ENCODE measurements around the gene CLIC4. TPM values are rescaled to one million over a fixed set of nuclear protein-coding genes. Genes with fewer than 3 reads are reported as not detected.

Gene CLIC4
- total and polyA plus RNA-seq, 2 experiments from 2014 or later: 92.5 to 308 TPM

DNA sequence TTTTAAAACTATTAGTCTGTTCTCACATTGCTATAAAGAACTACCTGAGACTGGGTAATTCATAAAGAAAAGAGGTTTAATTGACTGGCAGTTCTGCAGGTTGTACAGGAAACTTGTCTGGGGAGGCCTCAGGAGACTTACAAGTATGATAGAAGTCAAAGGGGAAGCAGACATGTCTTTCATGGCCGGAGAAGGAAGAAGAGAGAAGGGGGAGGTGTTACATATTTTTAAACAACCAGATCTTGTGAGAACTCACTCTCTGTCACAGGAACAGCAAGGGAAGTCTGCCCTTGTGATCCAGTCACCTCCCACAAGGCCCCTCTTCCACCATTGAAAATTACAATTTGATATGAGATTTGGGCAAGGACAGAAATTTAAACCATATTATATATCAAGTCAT lies 55.9 kb downstream of the CLIC4 start:
- Histone ChIP-seq H3K79me2 (replicated peaks; ENCODE audit: insufficient read depth) (peaks cover 69% of the 10 kb centered on the region), H3K27me3 (ENCODE audit: insufficient read depth) (no peaks in the 10 kb centered on the region), H2AFZ (no peak overlapping the region), H3F3A (replicated peaks; ENCODE audit: low read depth) (no peaks in the 10 kb centered on the region), H3K27ac (ENCODE audit: low read depth) (peak overlapping the region; percentile 34; the same call in 1 of the 2 replicates), H3K36me3 (ENCODE audit: insufficient read depth) (peaks cover 13% of the 10 kb centered on the region), H3K4me2 (no peak overlapping the region), H4K20me1 (replicated peaks; ENCODE audit: insufficient read depth) (peaks cover 13% of the 10 kb centered on the region; the same call in 1 of the 2 replicates), H3K4me3 (no peak overlapping the region), H3K4me1 (ENCODE audit: insufficient read depth) (peaks cover 8% of the 10 kb centered on the region; the same call in 1 of the 2 replicates), H3K9me2 (ENCODE audit: insufficient read depth) (no peaks in the 10 kb centered on the region)
- Mint-ChIP-seq H3K4me3 (no peak overlapping the region), H3K27ac (no peak overlapping the region), H3K4me1 (peaks cover 4% of the 10 kb centered on the region; the same call in 2 of the 3 replicates), H3K36me3 (ENCODE audit: low read depth) (peaks cover 55% of the 10 kb centered on the region), H3K27me3 (ENCODE audit: insufficient read depth, low read depth, poor library complexity) (peaks cover 7% of the 10 kb centered on the region), H3K9me3 (peaks cover 17% of the 10 kb centered on the region)
- no peak for TF ChIP-seq STAT1 (IDR thresholded peaks at IDR 0.05; ENCODE audit: unreplicated experiment)
- no peak for TF ChIP-seq CREB1 (CRISPR knock-in tag; IDR thresholded peaks at IDR 0.05; ENCODE audit: low read depth)
- ATAC-seq (no peak), DNase-seq (ENCODE audit: low spot score) (no peak)

DNA sequence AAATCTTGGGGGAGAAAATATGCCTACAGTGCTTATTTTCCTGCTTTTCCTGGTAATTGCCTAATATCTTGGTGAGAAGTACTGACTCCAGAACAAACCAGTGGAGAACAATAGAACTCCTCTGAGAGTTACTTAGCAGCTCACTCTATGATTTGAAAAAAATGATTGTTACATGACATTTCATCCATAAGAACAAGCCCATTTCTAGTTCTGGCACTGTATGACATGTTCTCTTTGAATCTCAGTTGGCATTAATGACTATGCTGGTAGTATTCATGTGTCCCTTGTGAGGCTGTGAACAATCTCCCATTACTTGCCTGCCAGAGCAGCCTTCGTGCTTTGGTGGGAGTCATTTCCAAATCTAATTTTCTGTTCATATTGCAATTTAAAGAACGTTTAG lies 58.0 kb downstream of the CLIC4 start:
- ATAC-seq (no peak), DNase-seq (ENCODE audit: low spot score) (no peak)
- peaks cover 44% of the 10 kb centered on the region for H3K36me3 Mint-ChIP-seq (ENCODE audit: low read depth)
- no peak overlapping the region for H3K4me2 ChIP-seq
- no peak overlapping the region for H3K27ac ChIP-seq (ENCODE audit: low read depth)
- peaks cover 5% of the 10 kb centered on the region for H3K9me3 Mint-ChIP-seq
- peaks cover 17% of the 10 kb centered on the region; the same call in 1 of the 2 replicates for H4K20me1 ChIP-seq (replicated peaks; ENCODE audit: insufficient read depth)
- no peaks in the 10 kb centered on the region for H3K27me3 ChIP-seq (ENCODE audit: insufficient read depth)
- no peak overlapping the region for H3K4me3 Mint-ChIP-seq
- peaks cover 73% of the 10 kb centered on the region for H3K79me2 ChIP-seq (replicated peaks; ENCODE audit: insufficient read depth)
- H3K4me3 ChIP-seq: no peak overlapping the region
- H3K27me3 Mint-ChIP-seq (ENCODE audit: insufficient read depth, low read depth, poor library complexity): peaks cover 7% of the 10 kb centered on the region
- peaks cover 2% of the 10 kb centered on the region for H3K36me3 ChIP-seq (ENCODE audit: insufficient read depth)
- no peaks in the 10 kb centered on the region for H3F3A ChIP-seq (replicated peaks; ENCODE audit: low read depth)
- peaks cover 7% of the 10 kb centered on the region; the same call in 2 of the 3 replicates for H3K4me1 Mint-ChIP-seq
- H2AFZ ChIP-seq: no peak overlapping the region
- H3K4me1 ChIP-seq (ENCODE audit: insufficient read depth): peaks cover 8% of the 10 kb centered on the region; the same call in 1 of the 2 replicates
- peak overlapping the region; percentile 3; the same call in 1 of the 2 replicates for H3K27ac Mint-ChIP-seq
- H3K9me2 ChIP-seq (ENCODE audit: insufficient read depth): no peaks in the 10 kb centered on the region
- TF ChIP-seq, protein P1, sequence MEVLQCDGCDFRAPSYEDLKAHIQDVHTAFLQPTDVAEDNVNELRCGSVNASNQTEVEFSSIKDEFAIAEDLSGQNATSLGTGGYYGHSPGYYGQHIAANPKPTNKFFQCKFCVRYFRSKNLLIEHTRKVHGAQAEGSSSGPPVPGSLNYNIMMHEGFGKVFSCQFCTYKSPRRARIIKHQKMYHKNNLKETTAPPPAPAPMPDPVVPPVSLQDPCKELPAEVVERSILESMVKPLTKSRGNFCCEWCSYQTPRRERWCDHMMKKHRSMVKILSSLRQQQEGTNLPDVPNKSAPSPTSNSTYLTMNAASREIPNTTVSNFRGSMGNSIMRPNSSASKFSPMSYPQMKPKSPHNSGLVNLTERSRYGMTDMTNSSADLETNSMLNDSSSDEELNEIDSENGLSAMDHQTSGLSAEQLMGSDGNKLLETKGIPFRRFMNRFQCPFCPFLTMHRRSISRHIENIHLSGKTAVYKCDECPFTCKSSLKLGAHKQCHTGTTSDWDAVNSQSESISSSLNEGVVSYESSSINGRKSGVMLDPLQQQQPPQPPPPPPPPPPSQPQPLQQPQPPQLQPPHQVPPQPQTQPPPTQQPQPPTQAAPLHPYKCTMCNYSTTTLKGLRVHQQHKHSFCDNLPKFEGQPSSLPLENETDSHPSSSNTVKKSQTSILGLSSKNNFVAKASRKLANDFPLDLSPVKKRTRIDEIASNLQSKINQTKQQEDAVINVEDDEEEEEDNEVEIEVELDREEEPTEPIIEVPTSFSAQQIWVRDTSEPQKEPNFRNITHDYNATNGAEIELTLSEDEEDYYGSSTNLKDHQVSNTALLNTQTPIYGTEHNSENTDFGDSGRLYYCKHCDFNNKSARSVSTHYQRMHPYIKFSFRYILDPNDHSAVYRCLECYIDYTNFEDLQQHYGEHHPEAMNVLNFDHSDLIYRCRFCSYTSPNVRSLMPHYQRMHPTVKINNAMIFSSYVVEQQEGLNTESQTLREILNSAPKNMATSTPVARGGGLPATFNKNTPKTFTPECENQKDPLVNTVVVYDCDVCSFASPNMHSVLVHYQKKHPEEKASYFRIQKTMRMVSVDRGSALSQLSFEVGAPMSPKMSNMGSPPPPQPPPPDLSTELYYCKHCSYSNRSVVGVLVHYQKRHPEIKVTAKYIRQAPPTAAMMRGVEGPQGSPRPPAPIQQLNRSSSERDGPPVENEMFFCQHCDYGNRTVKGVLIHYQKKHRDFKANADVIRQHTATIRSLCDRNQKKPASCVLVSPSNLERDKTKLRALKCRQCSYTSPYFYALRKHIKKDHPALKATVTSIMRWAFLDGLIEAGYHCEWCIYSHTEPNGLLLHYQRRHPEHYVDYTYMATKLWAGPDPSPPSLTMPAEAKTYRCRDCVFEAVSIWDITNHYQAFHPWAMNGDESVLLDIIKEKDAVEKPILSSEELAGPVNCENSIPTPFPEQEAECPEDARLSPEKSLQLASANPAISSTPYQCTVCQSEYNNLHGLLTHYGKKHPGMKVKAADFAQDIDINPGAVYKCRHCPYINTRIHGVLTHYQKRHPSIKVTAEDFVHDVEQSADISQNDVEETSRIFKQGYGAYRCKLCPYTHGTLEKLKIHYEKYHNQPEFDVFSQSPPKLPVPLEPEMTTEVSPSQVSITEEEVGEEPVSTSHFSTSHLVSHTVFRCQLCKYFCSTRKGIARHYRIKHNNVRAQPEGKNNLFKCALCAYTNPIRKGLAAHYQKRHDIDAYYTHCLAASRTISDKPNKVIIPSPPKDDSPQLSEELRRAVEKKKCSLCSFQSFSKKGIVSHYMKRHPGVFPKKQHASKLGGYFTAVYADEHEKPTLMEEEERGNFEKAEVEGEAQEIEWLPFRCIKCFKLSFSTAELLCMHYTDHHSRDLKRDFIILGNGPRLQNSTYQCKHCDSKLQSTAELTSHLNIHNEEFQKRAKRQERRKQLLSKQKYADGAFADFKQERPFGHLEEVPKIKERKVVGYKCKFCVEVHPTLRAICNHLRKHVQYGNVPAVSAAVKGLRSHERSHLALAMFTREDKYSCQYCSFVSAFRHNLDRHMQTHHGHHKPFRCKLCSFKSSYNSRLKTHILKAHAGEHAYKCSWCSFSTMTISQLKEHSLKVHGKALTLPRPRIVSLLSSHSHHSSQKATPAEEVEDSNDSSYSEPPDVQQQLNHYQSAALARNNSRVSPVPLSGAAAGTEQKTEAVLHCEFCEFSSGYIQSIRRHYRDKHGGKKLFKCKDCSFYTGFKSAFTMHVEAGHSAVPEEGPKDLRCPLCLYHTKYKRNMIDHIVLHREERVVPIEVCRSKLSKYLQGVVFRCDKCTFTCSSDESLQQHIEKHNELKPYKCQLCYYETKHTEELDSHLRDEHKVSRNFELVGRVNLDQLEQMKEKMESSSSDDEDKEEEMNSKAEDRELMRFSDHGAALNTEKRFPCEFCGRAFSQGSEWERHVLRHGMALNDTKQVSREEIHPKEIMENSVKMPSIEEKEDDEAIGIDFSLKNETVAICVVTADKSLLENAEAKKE (CRISPR knock-in tag; IDR thresholded peaks at IDR 0.05): no peak
- TF ChIP-seq STAT1 (IDR thresholded peaks at IDR 0.05; ENCODE audit: unreplicated experiment): no peak
- no peak for TF ChIP-seq POLR2AphosphoS5 (IDR thresholded peaks at IDR 0.05; ENCODE audit: low read depth)

Data from GM23338 (cell line).